Neural crest cell (in vitro differentiated cells): Measurements from ENCODE around the gene PGP. TPM values are rescaled to one million over a fixed set of nuclear protein-coding genes. Genes with fewer than 3 reads are reported as not detected.

Source experiments
- DNase-seq: peaks from one replicate; pipeline ENCODE4 v3.0.0; 2021; ENCODE audit warnings: low read depth, mixed read lengths, low spot score
- H3K27ac Mint-ChIP-seq: one replicate; pipeline ENCODE4 v1.8.0; 2021; ENCODE audit warnings: mild to moderate bottlenecking, mixed read lengths; ENCODE audit not compliant: unreplicated experiment
- H3K27me3 Mint-ChIP-seq: 2 replicates; pipeline ENCODE4 v1.8.0; 2021; ENCODE audit warnings: low read depth, mild to moderate bottlenecking, mixed read lengths
- H3K36me3 Mint-ChIP-seq: 2 replicates; pipeline ENCODE4 v1.8.0; 2021; ENCODE audit warnings: low read depth, mild to moderate bottlenecking, mixed read lengths
- H3K4me1 Mint-ChIP-seq: 2 replicates; pipeline ENCODE4 v1.8.0; 2021; ENCODE audit warnings: mixed read lengths
- H3K4me3 Mint-ChIP-seq: one replicate; pipeline ENCODE4 v1.8.0; 2021; ENCODE audit warnings: mild to moderate bottlenecking, mixed read lengths
- H3K9me3 Mint-ChIP-seq: 2 replicates; pipeline ENCODE4 v1.8.0; 2021; ENCODE audit warnings: mixed read lengths
- total RNA-seq: library from RNA; stranded (reverse); gene quantifications from 2 replicates; pipeline ENCODE4 v1.2.1, GENCODE V29; 2021
- TF ChIP-seq, protein P1 (sequence below): fragments of 200-600 bp; sonication (generic); conservative IDR thresholded peaks from 2 replicates; pipeline ENCODE4 v1.5.0; 2021; ENCODE audit warnings: antibody characterized with exemption, mild to moderate bottlenecking

Gene PGP
- total RNA-seq, 1 donor from 2014 or later: 50.2 TPM

GRCh38 chr16:2173366-2173765, 41.3 kb downstream of the PGP start:
- H3K27me3 Mint-ChIP-seq: no peaks in the 10 kb centered on the region
- no peaks in the 10 kb centered on the region for H3K9me3 Mint-ChIP-seq
- no peak for DNase-seq
- no peak overlapping the region for H3K4me3 Mint-ChIP-seq
- H3K4me1 Mint-ChIP-seq: no peaks in the 10 kb centered on the region
- no peaks in the 10 kb centered on the region for H3K36me3 Mint-ChIP-seq
- TF ChIP-seq, protein P1, sequence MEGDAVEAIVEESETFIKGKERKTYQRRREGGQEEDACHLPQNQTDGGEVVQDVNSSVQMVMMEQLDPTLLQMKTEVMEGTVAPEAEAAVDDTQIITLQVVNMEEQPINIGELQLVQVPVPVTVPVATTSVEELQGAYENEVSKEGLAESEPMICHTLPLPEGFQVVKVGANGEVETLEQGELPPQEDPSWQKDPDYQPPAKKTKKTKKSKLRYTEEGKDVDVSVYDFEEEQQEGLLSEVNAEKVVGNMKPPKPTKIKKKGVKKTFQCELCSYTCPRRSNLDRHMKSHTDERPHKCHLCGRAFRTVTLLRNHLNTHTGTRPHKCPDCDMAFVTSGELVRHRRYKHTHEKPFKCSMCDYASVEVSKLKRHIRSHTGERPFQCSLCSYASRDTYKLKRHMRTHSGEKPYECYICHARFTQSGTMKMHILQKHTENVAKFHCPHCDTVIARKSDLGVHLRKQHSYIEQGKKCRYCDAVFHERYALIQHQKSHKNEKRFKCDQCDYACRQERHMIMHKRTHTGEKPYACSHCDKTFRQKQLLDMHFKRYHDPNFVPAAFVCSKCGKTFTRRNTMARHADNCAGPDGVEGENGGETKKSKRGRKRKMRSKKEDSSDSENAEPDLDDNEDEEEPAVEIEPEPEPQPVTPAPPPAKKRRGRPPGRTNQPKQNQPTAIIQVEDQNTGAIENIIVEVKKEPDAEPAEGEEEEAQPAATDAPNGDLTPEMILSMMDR: no peak
- H3K27ac Mint-ChIP-seq: no peak overlapping the region

GRCh38 chr16:2172688-2173335, 41.8 kb downstream of the PGP start:
- Mint-ChIP-seq H3K27ac (no peak overlapping the region), H3K4me3 (no peak overlapping the region), H3K27me3 (no peaks in the 10 kb centered on the region), H3K36me3 (peaks cover 2% of the 10 kb centered on the region), H3K9me3 (no peaks in the 10 kb centered on the region), H3K4me1 (no peaks in the 10 kb centered on the region)
- TF ChIP-seq, protein P1: no peak
- no peak for DNase-seq

DNA sequence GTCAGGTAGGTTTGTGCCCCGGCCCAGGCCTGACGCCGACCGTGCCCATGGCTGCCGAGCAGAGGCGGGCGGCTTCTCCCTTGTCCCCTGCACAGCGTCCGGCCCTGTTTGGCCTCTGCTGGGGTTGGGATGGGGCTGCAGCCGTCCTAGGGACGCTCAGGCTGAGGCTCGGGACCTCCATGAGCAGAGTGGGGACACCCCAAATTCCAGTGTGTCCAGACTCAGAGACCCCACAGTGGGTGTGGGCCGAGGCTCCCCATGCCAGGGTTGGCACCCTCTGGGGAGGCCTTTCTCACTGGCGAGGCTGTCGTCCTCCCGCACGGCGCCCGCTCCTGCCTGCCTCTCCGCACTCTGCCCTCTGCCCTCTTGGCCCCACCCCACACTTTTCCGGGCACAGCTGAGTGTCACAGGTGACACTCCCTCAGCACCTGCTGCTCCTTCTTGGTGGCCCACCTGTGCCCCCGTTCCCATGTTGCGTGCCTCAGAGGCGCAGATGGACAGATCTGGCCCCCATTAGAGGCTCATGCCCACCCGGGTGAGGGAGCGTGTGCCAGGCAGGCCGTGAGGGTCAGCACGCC, 43.0 kb downstream of the PGP start:
- H3K4me3 Mint-ChIP-seq: no peak overlapping the region
- no peaks in the 10 kb centered on the region for H3K9me3 Mint-ChIP-seq
- H3K4me1 Mint-ChIP-seq: no peaks in the 10 kb centered on the region
- peaks cover 2% of the 10 kb centered on the region for H3K36me3 Mint-ChIP-seq
- no peaks in the 10 kb centered on the region for H3K27me3 Mint-ChIP-seq
- no peak overlapping the region for H3K27ac Mint-ChIP-seq
- TF ChIP-seq, protein P1: no peak
- DNase-seq: no peak

DNA sequence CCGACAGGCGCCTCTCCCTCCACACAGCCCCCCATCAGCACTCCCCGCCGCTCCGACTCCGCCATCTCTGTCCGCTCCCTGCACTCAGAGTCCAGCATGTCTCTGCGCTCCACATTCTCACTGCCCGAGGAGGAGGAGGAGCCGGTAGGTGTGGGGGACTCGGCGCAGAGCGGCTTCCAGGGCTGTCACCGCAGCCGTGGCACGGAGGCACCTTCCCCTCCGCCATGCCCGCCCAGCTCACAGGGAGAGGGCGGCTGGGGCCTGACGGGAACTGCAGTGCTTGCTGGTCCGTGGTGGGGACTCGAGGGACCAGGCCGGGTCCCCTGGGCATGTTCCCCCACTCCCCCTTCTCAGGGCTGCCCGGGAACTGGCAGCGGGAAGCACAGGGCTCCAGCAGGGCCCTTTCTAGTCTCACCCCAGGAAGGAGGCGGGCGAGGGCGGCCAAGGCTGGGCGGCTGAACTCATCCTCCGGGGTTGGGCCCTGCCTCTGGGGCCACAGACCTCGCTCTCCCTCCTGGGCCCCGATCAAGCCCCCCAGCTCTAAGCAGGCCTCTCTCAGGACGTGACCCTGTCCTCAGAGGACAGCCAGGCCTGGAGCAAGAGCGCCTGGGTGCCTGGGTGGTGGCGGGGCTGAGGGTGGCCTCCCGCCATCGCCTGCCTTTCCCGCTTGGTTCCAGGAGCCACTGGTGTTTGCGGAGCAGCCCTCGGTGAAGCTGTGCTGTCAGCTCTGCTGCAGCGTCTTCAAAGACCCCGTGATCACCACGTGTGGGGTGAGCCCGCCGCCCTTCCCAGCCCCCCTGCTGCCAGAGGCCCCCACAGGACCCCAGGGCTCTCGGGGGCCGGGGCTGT, 43.8 kb downstream of the PGP start:
- peaks cover 2% of the 10 kb centered on the region for H3K36me3 Mint-ChIP-seq
- TF ChIP-seq, protein P1: no peak
- H3K27ac Mint-ChIP-seq: no peak overlapping the region
- H3K27me3 Mint-ChIP-seq: no peaks in the 10 kb centered on the region
- no peaks in the 10 kb centered on the region for H3K4me1 Mint-ChIP-seq
- no peaks in the 10 kb centered on the region for H3K9me3 Mint-ChIP-seq
- no peak for DNase-seq
- no peak overlapping the region for H3K4me3 Mint-ChIP-seq

- Mint-ChIP-seq H3K27ac (no peak overlapping the region), H3K9me3 (no peaks in the 10 kb centered on the region), H3K4me1 (no peaks in the 10 kb centered on the region), H3K27me3 (no peaks in the 10 kb centered on the region), H3K36me3 (peaks cover 2% of the 10 kb centered on the region), H3K4me3 (no peak overlapping the region)
- TF ChIP-seq, protein P1: no peak
- no peak for DNase-seq
Observed at GRCh38 chr16:2170080-2170479, 44.6 kb downstream of the PGP start.
